Astrocyte of the cerebellum (primary cell): ENCODE data around the gene CYTH1.

Source experiments
- DNase-seq: peaks from one replicate; pipeline ENCODE4 v3.0.0-alpha.2; 2011; ENCODE audit warnings: low read depth
- H3K4me3 ChIP-seq: 2 replicates; pipeline ENCODE4 v1.5.1; 2011; ENCODE audit warnings: mild to moderate bottlenecking, low read depth, low read length, moderate library complexity
- CTCF ChIP-seq: IDR thresholded peaks from 2 replicates; pipeline ENCODE4 v1.5.1; 2012; ENCODE audit warnings: low read length, low read depth, moderate library complexity, mild to moderate bottlenecking; ENCODE audit errors: missing control alignments
- in situ Hi-C: cut with HindIII; loops from 2 replicates; pipeline ENCODE4 v1.10.0; 2017; ENCODE audit warnings: low sequenced_read_pairs

The CYTH1 gene

GRCh38 chr17:78654325-78654724 is 127.7 kb downstream of the CYTH1 start:
- no peak overlapping the region for H3K4me3 ChIP-seq
- no peak for DNase-seq
- in situ Hi-C loops, result no loop called here
- no peak for TF ChIP-seq CTCF

DNA sequence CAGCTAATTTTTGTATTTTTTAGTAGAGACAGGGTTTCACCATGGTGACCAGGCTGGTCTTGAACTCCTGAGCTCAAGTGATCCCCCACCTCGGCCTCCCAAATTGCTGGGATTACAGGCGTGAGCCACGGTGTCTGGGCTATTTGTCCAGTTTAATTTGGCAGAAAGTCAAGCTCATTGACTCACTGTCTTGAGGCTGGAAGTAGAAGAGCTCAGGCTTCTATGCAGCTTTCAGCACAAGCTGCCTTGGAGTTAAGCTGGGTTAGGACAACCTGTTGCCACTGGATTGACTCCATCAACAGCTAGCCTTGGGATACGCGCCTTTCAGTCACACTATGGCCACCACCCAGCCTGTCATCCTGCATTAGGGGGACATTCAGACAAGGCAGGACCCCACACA is 128.7 kb downstream of the CYTH1 start:
- in situ Hi-C loops, result no loop called here
- H3K4me3 ChIP-seq, result no peak overlapping the region
- no peak for DNase-seq
- TF ChIP-seq CTCF, result no peak

- in situ Hi-C loops, result no loop called here
- no peak for TF ChIP-seq CTCF
- no peak for DNase-seq
- no peak overlapping the region for H3K4me3 ChIP-seq
Observed at GRCh38 chr17:78652913-78653312, 129.2 kb downstream of the CYTH1 start.

DNA sequence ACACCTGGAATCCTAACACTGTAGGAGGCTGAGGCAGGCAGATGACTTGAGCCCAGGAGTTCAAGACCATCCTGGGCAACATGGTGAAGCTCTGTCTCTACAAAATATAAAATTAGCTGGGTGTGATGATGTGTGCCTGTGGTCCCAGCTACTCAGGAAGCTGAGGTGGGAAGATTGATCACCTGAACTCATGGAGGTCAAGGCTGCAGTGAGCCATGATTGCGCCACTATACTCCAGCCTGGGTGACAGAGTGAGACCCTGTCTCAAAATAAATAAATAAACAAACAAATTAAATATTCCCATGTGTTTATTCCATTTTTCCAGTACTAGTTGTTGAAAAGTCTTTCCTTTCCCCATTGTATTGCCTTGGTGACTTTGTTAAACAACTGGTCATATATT is 130.0 kb downstream of the CYTH1 start:
- no peak for DNase-seq
- H3K4me3 ChIP-seq, result no peak overlapping the region
- in situ Hi-C loops, result no loop called here
- no peak for TF ChIP-seq CTCF

GRCh38 chr17:78651554-78651953 is 130.5 kb downstream of the CYTH1 start:
- in situ Hi-C loops, result no loop called here
- no peak overlapping the region for H3K4me3 ChIP-seq
- DNase-seq, result no peak
- no peak for TF ChIP-seq CTCF

GRCh38 chr17:78650093-78650715 is 131.9 kb downstream of the CYTH1 start:
- TF ChIP-seq CTCF, result no peak
- DNase-seq, result no peak
- in situ Hi-C loops, result no loop called here
- no peak overlapping the region for H3K4me3 ChIP-seq
